Sciatic nerve (tissue), 1 donor: ENCODE measurements around the gene PTRHD1. TPM values are rescaled to one million over a fixed set of nuclear protein-coding genes. Genes with fewer than 3 reads are reported as not detected.

Source experiments
- total RNA-seq: library from RNA; stranded (reverse); fragmentation: NEBNext Ultra II Directional; extraction: Animal tissue kit (Norgen Biotek cat#: 25700); gene quantifications from one replicate; pipeline ENCODE4 v1.2.1, GENCODE V29; 2021
- donor health status: DM: no; HTN: no; CAD: no.

Gene PTRHD1
- total RNA-seq, 1 donor from 2014 or later = 14.7 TPM

Other genes with a start within 250 kb of the PTRHD1 start
- 3.7 TPM for gene CENPO, start within 50 bp of the PTRHD1 start, total RNA-seq
- gene ADCY3, start 126.8 kb upstream of the PTRHD1 start, total RNA-seq = 306 TPM
- gene DNAJC27, start 178.6 kb upstream of the PTRHD1 start, total RNA-seq = 23.0 TPM
- 13.2 TPM for gene EFR3B, start 248.7 kb upstream of the PTRHD1 start, total RNA-seq